DMS 273 (cell line): ENCODE data around the gene IVL.

Experiments used
- DNase-seq: peaks from one replicate; lab custom pipeline; 2025; ENCODE audit not compliant: unreplicated experiment; lab: John Stamatoyannopoulos, UW

Gene IVL

DNA sequence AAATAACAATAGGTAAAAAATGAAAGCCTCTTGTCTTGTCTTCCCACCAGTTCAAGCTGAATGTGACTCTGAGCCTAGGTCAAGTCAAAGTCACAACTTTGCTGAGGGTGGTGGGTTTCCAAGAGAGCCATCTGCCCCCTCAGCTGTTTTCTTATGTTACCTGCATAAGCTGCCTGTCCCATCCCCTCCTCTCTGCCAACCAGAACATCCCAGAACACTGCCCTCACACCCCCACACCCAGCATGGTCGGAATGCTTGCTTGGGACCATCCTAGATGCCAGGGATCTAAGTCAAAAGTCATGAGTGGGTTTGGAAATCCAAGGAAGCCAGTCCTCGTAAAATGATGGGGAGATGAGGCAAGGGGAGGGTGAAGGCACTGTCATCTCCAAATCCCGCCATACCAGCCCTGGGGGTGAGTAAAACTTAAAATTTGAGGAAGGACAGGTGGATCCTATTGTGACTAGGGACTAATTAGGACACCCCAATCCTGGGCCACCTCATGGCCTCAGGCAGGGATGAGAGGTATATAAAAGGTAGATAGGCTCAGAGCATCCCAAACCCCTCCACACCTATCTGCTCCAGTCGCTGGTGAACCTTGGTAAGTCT, 38.4 kb downstream of the IVL start, which contains the start of gene SPRR5:
Gene SPRR5, plus strand, starts transcription at position 556 of the 606 bp plus-strand sequence. CDS start 1,349 bp downstream, outside the sequence.
- no peak for DNase-seq

DNA sequence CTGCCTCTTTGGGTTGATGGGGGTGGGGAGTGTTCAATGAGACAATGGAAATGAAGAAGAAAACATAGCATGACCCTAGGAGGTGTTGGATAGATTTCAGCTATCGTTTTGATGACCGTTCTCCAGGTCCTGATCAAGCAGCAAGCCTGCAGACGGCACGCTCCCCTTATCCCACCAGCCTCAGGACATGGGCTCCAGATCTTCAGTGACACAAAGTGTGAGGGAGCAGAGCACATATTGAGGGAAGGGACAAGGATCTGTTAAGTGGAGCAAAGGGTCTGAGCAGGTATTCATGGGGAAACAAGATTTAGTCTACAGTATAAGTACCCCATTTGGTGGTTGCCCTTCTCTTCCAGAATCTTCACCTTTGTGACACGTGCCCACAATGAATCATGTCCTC, 43.4 kb downstream of the IVL start:
- no peak for DNase-seq

DNA sequence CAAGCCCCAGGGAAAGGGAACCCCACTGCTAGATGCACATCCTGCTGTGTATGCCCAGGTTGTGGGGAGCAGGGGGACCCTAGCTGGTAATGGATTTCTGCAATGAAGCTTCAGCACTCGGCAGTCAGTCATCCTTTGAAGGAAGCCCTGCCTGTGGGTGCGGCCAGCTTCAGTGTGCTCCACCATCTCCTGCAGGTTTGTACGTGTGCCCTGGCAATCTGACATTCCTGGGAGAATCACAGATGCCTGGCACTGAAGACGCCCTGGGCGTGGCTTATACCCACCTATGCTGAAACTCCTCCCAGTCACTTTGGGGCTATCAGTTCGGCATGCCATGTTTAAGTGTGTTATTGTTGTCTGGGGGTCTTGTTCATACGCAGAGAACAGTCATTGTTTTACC, 45.4 kb downstream of the IVL start:
- no peak for DNase-seq

DNA sequence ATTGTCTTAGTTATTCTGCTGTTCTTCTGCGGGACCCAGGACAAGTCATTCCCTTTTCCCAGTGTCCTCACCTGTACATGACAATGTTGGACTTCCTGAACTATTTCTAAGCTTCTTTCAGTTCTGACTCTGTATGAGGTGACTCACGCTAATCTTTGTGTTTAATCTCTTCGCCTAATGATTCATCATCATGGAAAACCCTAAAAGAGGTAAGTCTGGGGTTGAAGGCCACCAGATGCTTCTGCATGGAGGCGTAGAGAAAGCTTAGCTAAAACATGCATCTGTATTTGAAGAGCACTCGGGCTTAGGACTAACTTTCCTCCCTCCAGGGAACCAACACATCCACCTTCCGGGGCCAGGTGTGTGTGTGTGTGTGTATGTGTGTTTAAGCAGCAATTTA, 46.1 kb downstream of the IVL start:
- DNase-seq = no peak

DNA sequence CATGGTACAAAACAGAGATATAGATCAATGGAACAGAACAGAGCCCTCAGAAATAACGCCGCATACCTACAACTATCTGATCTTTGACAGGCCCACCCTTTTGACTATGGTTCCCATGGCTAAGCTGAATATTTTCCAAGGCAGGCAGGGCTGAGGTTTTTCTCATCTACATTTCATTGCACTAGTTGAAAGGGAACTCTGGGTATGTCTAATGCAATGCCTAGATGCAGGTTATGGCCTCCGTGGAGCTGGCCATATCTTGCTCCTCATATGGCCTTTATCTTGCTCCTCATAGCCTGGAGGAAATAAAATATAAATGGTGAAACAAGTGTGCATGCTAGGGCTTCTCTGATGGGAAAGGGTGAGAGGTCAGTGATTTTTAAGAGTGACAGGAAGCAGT, 49.2 kb downstream of the IVL start:
- no peak for DNase-seq

DNA sequence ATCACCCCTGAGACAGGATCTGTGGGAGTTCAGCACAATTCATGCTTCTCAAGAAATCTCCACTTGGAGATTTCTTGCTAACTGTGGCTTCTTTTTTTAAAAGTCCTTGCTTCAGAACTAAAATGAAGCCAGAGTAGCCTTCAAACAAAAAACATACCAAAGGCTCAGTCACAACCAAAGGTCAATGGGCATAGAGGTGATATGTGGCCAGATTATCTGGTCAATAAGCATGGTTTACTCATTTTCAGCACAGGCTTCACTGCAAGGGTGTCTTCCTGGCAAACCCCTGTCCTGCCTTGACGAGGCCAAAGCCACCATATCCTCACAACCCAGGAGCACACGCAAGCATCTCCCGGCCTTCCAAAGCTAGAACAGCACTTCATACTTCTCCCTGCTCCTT, 50.9 kb downstream of the IVL start:
- DNase-seq = no peak

DNA sequence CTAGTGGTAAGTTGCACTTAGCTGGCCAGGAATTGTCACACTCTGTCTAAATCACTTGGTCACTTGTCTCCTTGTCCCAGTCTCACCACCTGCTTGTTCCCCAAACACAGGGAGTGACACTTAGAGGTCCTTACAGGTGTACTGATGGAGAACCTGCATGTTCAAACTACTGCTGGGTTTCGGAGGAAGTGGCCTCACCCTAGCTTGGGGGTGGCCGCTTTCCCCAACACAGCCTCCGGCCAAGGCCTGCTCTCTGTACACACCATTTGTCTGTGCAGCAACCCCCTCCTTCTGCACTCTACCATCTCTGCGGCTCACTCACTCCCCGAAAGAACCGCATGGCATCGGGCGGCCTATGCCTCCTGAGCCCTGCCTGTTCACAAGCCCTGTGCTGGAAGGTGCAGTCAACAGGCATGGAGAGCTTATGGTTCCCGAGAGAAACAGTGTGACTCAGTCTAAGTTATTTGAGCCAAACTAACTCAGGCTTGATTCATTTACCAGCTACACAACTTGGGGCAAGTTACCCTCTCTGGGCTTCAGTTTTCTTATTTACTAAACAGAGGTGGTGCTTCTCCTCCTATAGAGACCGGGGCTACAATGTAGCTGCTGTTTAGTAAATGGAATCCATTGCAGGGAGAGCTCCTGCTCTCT, 51.6 kb downstream of the IVL start:
- no peak for DNase-seq

DNA sequence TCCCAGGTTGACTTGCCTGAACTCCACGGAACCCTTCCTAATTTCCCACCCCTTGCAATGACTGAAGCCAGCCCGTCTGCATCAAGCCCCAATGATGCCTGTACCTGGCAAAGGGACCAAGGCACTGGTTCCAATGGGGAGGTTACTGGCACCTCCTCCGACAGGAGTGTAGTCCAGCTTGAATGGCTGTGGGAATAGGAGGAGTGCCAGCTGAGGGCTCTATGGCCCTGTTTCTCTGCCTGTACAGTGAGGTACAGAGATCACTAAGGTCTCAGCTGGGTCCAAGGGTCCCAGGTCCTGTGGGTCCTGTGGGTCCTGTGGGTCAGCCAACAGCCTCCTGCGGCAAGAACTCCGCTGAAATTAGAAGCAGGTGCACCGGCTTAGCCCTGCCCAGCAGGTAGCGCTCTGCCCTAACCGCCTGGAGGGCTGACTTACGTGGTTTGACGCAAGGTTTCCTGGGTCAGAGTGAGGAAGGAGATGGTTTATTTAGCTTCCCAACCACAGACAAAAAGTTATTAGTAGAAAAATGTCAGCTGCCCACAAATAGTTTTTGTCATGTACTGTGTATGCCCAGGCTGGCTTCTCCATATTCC, 52.2 kb downstream of the IVL start:
- DNase-seq = no peak
